ENCODE data around the gene KIAA1755.

DNA sequence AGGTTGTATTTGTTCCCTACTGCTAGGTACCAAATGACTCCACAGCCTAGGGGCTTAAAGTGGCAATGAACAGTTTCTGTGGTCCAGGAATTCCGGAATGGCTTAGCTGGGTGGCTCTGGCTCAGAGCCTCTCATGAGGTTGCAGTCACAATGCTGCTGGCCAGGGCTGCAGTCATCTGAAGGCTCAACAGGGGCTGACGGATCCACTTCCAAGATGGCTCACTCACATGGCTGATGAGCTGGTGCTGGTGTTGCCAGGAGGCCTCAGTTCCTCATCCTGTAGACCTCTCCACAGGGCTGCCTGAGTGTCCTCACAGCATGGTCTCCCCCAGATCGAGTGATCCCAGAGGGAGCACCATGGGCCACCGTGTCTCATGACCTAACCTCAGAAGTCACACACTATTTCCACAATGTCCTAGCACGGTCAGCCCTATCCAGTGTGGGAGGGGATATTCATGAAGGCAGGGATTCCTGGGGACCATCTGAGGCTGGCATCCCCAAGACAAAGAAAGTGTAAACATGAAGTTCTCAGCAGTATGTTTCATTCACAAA lies 24.4 kb upstream of the KIAA1755 start:
- TF ChIP-seq, protein P1, sequence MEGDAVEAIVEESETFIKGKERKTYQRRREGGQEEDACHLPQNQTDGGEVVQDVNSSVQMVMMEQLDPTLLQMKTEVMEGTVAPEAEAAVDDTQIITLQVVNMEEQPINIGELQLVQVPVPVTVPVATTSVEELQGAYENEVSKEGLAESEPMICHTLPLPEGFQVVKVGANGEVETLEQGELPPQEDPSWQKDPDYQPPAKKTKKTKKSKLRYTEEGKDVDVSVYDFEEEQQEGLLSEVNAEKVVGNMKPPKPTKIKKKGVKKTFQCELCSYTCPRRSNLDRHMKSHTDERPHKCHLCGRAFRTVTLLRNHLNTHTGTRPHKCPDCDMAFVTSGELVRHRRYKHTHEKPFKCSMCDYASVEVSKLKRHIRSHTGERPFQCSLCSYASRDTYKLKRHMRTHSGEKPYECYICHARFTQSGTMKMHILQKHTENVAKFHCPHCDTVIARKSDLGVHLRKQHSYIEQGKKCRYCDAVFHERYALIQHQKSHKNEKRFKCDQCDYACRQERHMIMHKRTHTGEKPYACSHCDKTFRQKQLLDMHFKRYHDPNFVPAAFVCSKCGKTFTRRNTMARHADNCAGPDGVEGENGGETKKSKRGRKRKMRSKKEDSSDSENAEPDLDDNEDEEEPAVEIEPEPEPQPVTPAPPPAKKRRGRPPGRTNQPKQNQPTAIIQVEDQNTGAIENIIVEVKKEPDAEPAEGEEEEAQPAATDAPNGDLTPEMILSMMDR (IDR thresholded peaks at IDR 0.05) = no peak
- TF ChIP-seq POLR2A (IDR thresholded peaks at IDR 0.05) = no peak

Measured in body of pancreas (tissue), 4 donors.